ENCODE measurements around the gene PTGDS. TPM values are rescaled to one million over a fixed set of nuclear protein-coding genes. Genes with fewer than 3 reads are reported as not detected.

PTGDS gene
- total RNA-seq, 1 experiment from 2014 or later = 3.6 TPM

DNA sequence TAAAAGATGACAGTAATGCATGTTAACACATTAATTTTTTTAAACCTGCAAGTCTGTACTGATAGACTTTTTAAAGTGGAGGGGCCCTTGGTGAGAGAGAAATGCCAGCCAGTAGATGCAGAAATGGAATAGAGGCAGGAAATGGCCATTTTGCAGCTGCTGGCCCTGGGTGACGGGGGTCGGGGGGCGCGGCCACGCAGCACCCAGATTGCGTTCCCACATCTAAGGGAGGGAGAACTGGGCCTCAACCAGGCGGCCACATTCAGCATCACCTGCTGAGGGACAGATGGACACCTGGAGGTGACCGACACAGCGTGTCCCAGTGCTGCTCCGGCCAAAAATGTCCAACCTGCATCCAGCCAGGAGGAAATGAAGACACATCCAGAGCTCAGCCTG lies 25.3 kb downstream of the PTGDS start:
- no peak overlapping the region for H2AK5ac ChIP-seq (ENCODE audit: insufficient read length, low read length)
- H3K9ac ChIP-seq (ENCODE audit: extremely low read depth, insufficient read length, low read length) = no peak overlapping the region
- no peak overlapping the region for H2BK120ac ChIP-seq (ENCODE audit: low read depth, low read length, poor library complexity, severe bottlenecking)
- no peak overlapping the region for H2BK15ac ChIP-seq (ENCODE audit: low read depth, low read length)
- H4K20me1 ChIP-seq (ENCODE audit: control insufficient read depth, insufficient read depth, insufficient read length) = no peaks in the 10 kb centered on the region
- no peak overlapping the region for H3T11ph ChIP-seq (ENCODE audit: low read length)
- no peak overlapping the region for H3K23ac ChIP-seq (ENCODE audit: insufficient read length, low read depth, low read length)
- Mint-ChIP-seq H3K4me3 (no peak overlapping the region), H3K9me3 (peaks cover 16 to 19% of the 10 kb centered on the region in 2 experiments), H3K4me1 (peaks cover 3 to 6% of the 10 kb centered on the region in 2 experiments; a peak in 3 of 4 replicates), H3K36me3 (ENCODE audit: insufficient read depth in 1 of 3, low read depth in 3 of 3) (peaks cover 3 to 6% (median 5%) of the 10 kb centered on the region in 3 experiments; a peak in 5 of 7 replicates), H3K27me3 (ENCODE audit: low read depth) (peaks cover 15% of the 10 kb centered on the region), H3K27ac (no peak overlapping the region)
- H3K79me1 ChIP-seq (ENCODE audit: insufficient read depth, low read depth, low read length, poor library complexity, severe bottlenecking) = no peaks in the 10 kb centered on the region
- no peaks in the 10 kb centered on the region for H3K9me3 ChIP-seq (ENCODE audit: control insufficient read depth, low read depth, low read length)
- H3K23me2 ChIP-seq (ENCODE audit: insufficient read length, low read depth, low read length, poor library complexity, severe bottlenecking) = no peaks in the 10 kb centered on the region
- H3K56ac ChIP-seq (ENCODE audit: insufficient read length, low read depth, low read length) = no peak overlapping the region
- no peak overlapping the region for H4K91ac ChIP-seq (ENCODE audit: insufficient read length, low read depth, low read length)
- H3K27me3 ChIP-seq (ENCODE audit: insufficient read depth, low read length) = no peaks in the 10 kb centered on the region
- no peak overlapping the region for H3K27ac ChIP-seq (ENCODE audit: insufficient read length, low read depth, low read length)
- H2BK20ac ChIP-seq (ENCODE audit: low read depth, low read length, poor library complexity, severe bottlenecking) = no peak overlapping the region
- no peak overlapping the region for H4K8ac ChIP-seq (replicated peaks; ENCODE audit: insufficient read length, low read depth, low read length)
- no peak overlapping the region for H2AFZ ChIP-seq (ENCODE audit: low read length)
- H3K14ac ChIP-seq (ENCODE audit: insufficient read depth, low read length) = no peak overlapping the region
- no peaks in the 10 kb centered on the region for H3K79me2 ChIP-seq (ENCODE audit: insufficient read depth, low read length)
- H2BK12ac ChIP-seq (ENCODE audit: insufficient read length, low read depth, low read length) = no peak overlapping the region
- no CpG with 5 or more reads among the region's 10 CpGs for WGBS (ENCODE audit: extremely low coverage, insufficient read length, low lambda C conversion rate)
- H3K4ac ChIP-seq (ENCODE audit: low read depth, low read length) = no peak overlapping the region
- H4K5ac ChIP-seq (ENCODE audit: insufficient read length, low read depth, low read length) = no peak overlapping the region
- H3K18ac ChIP-seq (ENCODE audit: insufficient read length, low read depth, low read length) = no peak overlapping the region
- H3K4me2 ChIP-seq (ENCODE audit: insufficient read depth, insufficient read length, low read length) = no peak overlapping the region
- TF ChIP-seq, protein P1, sequence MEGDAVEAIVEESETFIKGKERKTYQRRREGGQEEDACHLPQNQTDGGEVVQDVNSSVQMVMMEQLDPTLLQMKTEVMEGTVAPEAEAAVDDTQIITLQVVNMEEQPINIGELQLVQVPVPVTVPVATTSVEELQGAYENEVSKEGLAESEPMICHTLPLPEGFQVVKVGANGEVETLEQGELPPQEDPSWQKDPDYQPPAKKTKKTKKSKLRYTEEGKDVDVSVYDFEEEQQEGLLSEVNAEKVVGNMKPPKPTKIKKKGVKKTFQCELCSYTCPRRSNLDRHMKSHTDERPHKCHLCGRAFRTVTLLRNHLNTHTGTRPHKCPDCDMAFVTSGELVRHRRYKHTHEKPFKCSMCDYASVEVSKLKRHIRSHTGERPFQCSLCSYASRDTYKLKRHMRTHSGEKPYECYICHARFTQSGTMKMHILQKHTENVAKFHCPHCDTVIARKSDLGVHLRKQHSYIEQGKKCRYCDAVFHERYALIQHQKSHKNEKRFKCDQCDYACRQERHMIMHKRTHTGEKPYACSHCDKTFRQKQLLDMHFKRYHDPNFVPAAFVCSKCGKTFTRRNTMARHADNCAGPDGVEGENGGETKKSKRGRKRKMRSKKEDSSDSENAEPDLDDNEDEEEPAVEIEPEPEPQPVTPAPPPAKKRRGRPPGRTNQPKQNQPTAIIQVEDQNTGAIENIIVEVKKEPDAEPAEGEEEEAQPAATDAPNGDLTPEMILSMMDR (conservative IDR thresholded peaks at IDR 0.05) = no peak
- DNase-seq = no peak
- H3K4me1 ChIP-seq (ENCODE audit: insufficient read depth, low read length) = no peaks in the 10 kb centered on the region
- H2BK5ac ChIP-seq (ENCODE audit: insufficient read length, low read length) = no peak overlapping the region
